Astrocyte of the spinal cord (primary cell): ENCODE data around the gene COA8.
"Not testable (repeated sequence)": the region's sequence is repeated elsewhere in the genome, so short reads cannot be mapped to it uniquely, and the experiment has no call there.

ENCODE experiments used
- DNase-seq: peaks from one replicate; pipeline ENCODE4 v3.0.0; 2011; ENCODE audit warnings: low read depth, low spot score
- H3K4me3 ChIP-seq: 2 replicates; pipeline ENCODE4 v1.5.1; 2011; ENCODE audit warnings: low read depth, mild to moderate bottlenecking, low read length, moderate library complexity
- in situ Hi-C: cut with HindIII; loops from 2 replicates; pipeline ENCODE4 v1.10.0; 2017; ENCODE audit warnings: low sequenced_read_pairs
- TF ChIP-seq, protein P1 (sequence below): IDR thresholded peaks from 2 replicates; pipeline ENCODE4 v1.5.1; 2012; ENCODE audit warnings: low read depth, mild to moderate bottlenecking, low read length, inconsistent platforms

COA8 gene

DNA sequence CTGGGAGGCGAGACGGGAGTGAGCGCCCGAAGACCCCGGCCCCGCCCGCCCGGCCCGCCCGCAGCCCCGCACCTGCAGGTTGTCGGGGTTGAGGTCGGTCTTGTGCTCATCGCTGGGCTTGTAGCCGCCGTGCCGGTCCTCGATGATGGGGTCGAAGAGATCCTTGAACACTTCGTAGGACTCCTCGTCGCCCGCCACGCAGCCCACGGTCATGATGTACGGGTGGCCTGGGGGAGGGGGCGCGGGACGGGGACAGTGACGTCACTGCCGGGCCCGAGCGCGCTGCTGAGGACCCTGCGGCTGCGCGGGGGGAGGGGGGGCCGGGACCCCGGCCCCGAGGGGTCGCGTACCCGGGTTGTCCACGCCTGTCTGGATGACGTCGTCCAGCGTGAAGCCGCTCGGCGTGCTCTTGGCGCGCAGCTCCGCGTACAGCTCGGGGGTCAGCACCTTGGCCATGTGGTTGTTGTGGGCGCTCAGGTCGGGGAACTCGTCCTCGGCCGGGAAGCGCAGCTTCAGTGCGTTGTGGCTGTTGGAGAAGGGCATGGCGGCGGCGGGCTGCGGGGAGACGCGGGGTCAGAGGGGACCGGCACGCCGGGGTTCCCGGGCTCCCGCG lies 40.7 kb upstream of the COA8 start:
- TF ChIP-seq, protein P1, sequence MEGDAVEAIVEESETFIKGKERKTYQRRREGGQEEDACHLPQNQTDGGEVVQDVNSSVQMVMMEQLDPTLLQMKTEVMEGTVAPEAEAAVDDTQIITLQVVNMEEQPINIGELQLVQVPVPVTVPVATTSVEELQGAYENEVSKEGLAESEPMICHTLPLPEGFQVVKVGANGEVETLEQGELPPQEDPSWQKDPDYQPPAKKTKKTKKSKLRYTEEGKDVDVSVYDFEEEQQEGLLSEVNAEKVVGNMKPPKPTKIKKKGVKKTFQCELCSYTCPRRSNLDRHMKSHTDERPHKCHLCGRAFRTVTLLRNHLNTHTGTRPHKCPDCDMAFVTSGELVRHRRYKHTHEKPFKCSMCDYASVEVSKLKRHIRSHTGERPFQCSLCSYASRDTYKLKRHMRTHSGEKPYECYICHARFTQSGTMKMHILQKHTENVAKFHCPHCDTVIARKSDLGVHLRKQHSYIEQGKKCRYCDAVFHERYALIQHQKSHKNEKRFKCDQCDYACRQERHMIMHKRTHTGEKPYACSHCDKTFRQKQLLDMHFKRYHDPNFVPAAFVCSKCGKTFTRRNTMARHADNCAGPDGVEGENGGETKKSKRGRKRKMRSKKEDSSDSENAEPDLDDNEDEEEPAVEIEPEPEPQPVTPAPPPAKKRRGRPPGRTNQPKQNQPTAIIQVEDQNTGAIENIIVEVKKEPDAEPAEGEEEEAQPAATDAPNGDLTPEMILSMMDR = no peak
- in situ Hi-C loops = no loop called here
- H3K4me3 ChIP-seq = peak overlapping the region; percentile 21
- no peak for DNase-seq

DNA sequence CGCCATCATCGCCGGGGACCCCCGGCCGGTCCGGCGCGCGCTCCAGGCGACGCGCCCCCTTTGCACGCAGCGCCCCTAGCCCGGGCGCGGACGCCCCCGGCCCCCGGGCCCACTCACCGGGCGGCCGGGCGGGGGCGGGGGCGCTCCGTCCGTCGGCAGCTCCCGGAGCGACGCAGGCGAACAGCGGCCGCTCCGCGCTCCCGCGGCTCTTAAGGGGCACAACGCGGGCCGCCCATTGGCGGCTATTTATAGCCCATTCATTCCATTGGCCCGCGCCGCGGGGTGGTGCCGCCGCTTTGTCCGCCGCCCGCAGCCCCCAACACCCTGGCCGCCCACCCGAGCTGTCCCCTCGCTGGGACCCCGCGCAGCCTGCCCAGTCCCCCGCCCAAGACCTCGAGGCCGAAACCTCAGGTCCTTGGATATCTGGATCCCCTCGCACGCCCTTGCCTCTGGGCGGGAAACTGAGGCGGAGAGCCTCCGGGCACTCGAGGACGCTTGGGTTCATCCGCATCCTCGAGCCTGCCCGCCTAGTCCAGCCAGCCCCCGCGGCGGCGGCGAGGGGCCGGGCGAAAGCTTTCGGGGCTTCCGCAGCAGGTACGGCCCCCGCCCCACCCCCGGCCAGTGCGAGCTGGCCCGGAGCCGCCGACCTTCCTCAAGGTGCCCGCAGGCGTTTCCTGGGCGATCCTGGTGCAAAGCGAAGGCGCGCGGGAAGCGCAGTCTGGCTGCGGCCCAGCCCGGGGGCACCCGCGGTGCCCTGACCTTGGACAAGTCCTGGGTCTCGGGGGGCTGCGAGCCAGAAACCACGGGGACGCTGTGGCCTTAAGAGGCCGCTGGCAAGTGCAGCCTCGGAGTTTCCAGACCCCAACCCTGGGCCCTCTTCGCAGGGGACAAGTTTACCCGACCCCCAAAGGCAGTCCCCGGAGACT lies 39.8 kb upstream of the COA8 start, which contains the start of gene CKB:
CKB (minus strand) TSS at position 182 of the 926 bp plus-strand sequence. CDS start 337 bp downstream, outside the sequence.
- in situ Hi-C loops = no loop called here
- peak within 1 kb of the TSS; percentile 21 for H3K4me3 ChIP-seq
- DNase-seq = no peak
- TF ChIP-seq, protein P1 = no peak

DNA sequence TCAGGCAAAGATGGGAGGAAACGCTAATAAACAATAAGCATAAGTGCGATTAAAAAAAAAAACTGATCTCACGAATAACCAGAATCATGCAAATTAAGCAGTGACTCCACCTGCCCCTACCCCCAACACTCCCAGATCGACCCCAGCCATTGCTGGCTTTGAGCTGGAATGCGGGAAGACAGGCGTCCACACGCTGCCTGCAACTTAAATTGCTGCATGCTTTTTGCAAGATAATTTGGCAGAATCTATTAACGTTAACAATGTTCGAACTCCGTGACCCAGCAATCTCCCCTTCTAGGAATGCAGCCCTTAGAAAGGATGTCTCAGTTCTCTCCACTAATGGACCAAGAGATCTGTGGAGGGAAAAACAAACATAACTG lies 39.2 kb upstream of the COA8 start:
- in situ Hi-C loops = no loop called here
- no peak for DNase-seq
- TF ChIP-seq, protein P1 = no peak
- no peak overlapping the region for H3K4me3 ChIP-seq

DNA sequence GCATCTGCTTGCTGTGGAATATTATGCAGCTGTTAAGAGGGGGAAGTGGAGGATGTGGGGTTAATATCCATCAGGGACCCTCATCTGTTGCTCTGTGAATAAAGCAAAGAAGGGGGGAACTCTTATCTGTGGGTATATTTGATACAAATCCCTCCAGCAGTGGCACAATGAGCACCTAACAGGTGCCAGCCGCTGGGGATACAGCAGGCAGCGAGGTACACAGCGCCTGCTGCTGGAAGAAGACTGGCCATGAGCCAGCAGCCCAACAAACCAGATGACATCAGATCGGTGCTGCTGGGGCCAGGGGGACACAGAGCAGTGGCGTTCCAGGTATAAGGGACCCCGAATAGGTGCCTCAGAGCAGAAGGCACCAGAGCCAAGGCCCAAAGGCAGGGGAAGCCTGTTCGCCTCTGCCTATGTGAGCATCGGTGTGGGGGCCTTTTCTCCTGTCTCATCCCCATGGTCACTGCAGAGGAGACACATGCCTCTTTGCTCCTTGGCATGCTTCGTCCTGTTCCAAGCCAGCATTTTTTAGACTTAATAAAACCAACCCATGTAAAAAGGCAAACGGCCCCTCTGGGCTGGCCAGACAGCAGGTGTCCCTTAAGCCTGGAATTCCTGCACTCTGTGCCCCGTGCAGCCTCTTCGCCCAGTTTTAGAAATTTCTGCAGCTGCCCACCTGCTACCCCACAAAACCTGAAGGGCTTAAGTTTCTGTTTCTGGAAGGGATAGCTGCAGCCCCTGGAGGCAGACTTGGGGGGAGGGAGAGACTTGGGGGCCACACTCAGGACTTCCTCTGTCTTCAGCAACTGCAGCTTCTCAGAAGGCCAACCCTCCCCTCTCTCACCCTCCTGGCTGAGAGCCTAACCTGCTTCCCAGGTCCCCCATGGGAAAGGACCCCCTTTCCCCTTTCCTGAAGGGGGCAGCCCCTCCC lies 38.5 kb upstream of the COA8 start:
- in situ Hi-C loops = no loop called here
- no peak for DNase-seq
- H3K4me3 ChIP-seq = no peak overlapping the region
- TF ChIP-seq, protein P1 = no peak

DNA sequence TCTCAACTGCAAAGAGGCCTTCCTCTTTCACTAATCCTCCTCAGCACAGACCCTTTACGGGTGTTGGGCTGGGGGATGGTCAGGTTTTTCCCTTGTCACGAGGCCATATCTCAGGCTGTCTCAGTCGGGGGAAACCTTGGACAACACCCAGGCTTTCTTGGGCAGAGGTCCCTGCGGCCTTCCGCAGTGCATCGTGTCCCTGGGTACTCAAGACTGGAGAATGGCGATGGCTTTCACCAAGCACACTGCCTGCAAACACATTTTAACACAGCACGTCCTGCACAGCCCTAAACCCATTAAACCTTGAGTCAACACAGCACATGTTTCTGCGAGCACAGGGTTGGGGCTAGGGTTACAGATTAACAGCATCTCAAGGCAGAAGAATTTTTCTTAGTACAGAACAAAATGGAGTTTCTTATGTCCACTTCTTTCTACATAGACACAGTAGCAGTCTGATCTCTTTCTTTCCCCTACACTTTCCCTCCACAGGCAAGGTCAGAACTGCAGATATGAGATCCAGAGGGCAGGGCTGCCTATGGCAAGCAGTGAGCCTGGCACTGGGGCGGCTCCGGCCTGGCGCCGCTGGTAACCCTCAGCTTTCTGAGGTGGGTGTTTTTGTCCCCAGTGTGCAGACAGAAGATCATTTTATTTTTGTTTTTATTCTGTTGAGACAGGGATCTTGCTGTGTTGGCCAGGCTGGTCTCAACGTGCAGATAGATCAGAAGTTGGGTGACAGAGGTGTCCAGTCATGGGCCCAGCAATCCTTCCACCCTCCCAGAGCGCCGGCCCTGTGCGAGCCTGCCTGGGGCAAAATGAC lies 37.1 kb upstream of the COA8 start:
- H3K4me3 ChIP-seq, in situ Hi-C loops, DNase-seq: not testable (repeated sequence)

DNA sequence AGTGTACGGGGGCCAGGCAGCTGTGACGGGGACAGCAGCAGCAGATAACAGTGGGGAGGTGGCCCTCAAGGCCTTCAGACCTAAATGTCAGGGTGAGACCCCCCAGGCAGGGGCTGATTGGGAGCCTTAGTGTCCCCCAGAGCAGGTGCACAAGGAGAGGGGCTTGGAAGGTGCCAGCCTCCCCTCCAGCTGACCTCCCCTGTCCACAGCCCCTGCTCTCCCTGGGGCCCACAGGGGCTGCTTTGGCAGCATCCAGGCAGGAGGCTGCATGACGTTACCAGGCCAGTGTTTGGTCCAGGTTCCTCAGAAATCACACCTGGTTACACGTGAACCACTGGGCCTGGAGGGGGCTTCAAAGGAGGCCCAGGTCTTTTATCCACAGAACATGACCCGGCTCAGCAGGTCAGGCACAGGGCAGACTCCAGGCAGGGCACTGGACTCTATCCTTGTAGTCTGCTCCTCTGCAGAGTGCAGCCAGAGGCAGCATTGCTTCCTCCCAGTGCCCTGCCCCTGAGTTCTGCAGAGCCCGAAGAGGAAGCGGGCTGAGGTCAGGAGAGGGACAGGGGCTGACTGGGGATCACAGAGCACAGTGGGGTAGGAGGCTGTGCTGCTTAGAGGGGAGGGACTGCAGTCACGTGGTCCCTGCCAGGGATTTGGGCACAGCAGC lies 36.4 kb upstream of the COA8 start:
- in situ Hi-C loops = no loop called here

More for the DNA sequence above, 36.4 kb upstream of the COA8 start:
- no peak overlapping the region for H3K4me3 ChIP-seq
- no peak for DNase-seq
- TF ChIP-seq, protein P1 = no peak
